SK-N-SH (cell line): ENCODE measurements around the gene EFCAB8. TPM values are rescaled to one million over a fixed set of nuclear protein-coding genes. Genes with fewer than 3 reads are reported as not detected.
"Not testable (repeated sequence)": the region's sequence is repeated elsewhere in the genome, so short reads cannot be mapped to it uniquely, and the experiment has no call there.

ENCODE experiments used
- CTCF ChIA-PET: fragments of 300-600, 350-600 bp; formaldehyde crosslinking; extraction: SDS; loops from one replicate; lab custom pipeline; 2021; lab: Yijun Ruan, JAX
- POLR2A ChIA-PET: fragments of 350-600 bp; sonication (Branson Sonifier 250); formaldehyde crosslinking; extraction: SDS; loops from one replicate; lab custom pipeline; 2020; ENCODE audit warnings: antibody characterized with exemption, inconsistent platforms; lab: Yijun Ruan, JAX
- DNase-seq: peaks from one replicate; pipeline ENCODE4 v3.0.0; 2012
- H2AFZ ChIP-seq: fragments of 200-600 bp; sonication (generic); 2 replicates; pipeline ENCODE4 v1.8.1; 2016; ENCODE audit warnings: antibody characterized with exemption, mild to moderate bottlenecking, low read depth
- H3F3A ChIP-seq: fragments of 200-600 bp; sonication (generic); replicated peaks from 2 replicates; pipeline ENCODE3; 2016; ENCODE audit warnings: antibody characterized with exemption, mild to moderate bottlenecking; ENCODE audit not compliant: insufficient read depth
- H3K27ac ChIP-seq, 2 experiments: fragments of 200-500 bp in 1 of 2; fragments of 200-600 bp in 1 of 2; sonication (Bioruptor generic) in 1 of 2; sonication (generic), shearing (Covaris generic) in 1 of 2; 2 replicates each; pipeline versions ENCODE4 v1.5.1 to v1.6.1; 2014 to 2016; ENCODE audit warnings: low read depth in 2 of 2, inconsistent platforms in 1 of 2, low read length in 1 of 2, mild to moderate bottlenecking in 1 of 2, mixed read lengths in 1 of 2
- H3K27me3 ChIP-seq: fragments of 200-600 bp; sonication (generic), shearing (Covaris generic); 2 replicates; pipeline ENCODE4 v1.6.1; 2016; ENCODE audit warnings: mixed run types; ENCODE audit not compliant: insufficient read depth
- H3K36me3 ChIP-seq, 2 experiments: fragments of 200-500 bp in 1 of 2; fragments of 200-600 bp in 1 of 2; sonication (Bioruptor generic) in 1 of 2; sonication (generic) in 1 of 2; replicated peaks in 1 of 2; 2 replicates each; pipeline versions ENCODE3 to v1.5.1; 2014 to 2016; ENCODE audit warnings: low read length in 1 of 2, mild to moderate bottlenecking in 1 of 2; ENCODE audit not compliant: insufficient read depth in 2 of 2, control insufficient read depth in 1 of 2
- H3K4me1 ChIP-seq, 2 experiments: fragments of 200-500 bp in 1 of 2; fragments of 200-600 bp in 1 of 2; sonication (Bioruptor generic) in 1 of 2; sonication (generic), shearing (Covaris generic) in 1 of 2; 2 replicates each; pipeline versions ENCODE4 v1.5.1 to v1.6.1; 2014 to 2016; ENCODE audit warnings: low read depth in 1 of 2, low read length in 1 of 2, mixed run types in 1 of 2; ENCODE audit not compliant: insufficient read depth in 2 of 2, control insufficient read depth in 1 of 2
- H3K4me2 ChIP-seq: fragments of 200-600 bp; sonication (generic), shearing (Covaris generic); 2 replicates; pipeline ENCODE4 v1.6.1; 2017; ENCODE audit warnings: mixed run types
- H3K4me3 ChIP-seq, 2 experiments: fragments of 200-500 bp in 1 of 2; fragments of 200-600 bp in 1 of 2; sonication (Bioruptor generic) in 1 of 2; sonication (generic), shearing (Covaris generic) in 1 of 2; 2 replicates each; pipeline versions ENCODE4 v1.5.1 to v1.8.1; 2014 to 2016; ENCODE audit warnings: low read depth in 2 of 2, inconsistent platforms in 1 of 2, low read length in 1 of 2, mild to moderate bottlenecking in 1 of 2, mixed read lengths in 1 of 2, moderate library complexity in 1 of 2
- H3K79me2 ChIP-seq: fragments of 200-600 bp; sonication (generic); 2 replicates; pipeline ENCODE4 v1.8.1; 2017; ENCODE audit warnings: mild to moderate bottlenecking; ENCODE audit not compliant: insufficient read depth
- H3K9ac ChIP-seq: fragments of 200-600 bp; sonication (generic); 2 replicates; pipeline ENCODE4 v1.6.1; 2017; ENCODE audit warnings: mixed run types
- H3K9me2 ChIP-seq: fragments of 200-600 bp; sonication (generic); 2 replicates; pipeline ENCODE4 v1.6.1; 2017; ENCODE audit warnings: mixed run types
- H3K9me3 ChIP-seq: fragments of 200-600 bp; sonication (generic); 2 replicates; pipeline ENCODE4 v1.6.1; 2017; ENCODE audit warnings: mixed run types, mild to moderate bottlenecking, moderate library complexity
- H4K20me1 ChIP-seq: fragments of 200-600 bp; sonication (generic); 2 replicates; pipeline ENCODE4 v1.6.1; 2017; ENCODE audit warnings: mild to moderate bottlenecking, mixed run types; ENCODE audit not compliant: insufficient read depth
- FOSL2 ChIP-seq: IDR thresholded peaks from 2 replicates; pipeline ENCODE4 v1.4.0; 2012; ENCODE audit warnings: low read depth, mild to moderate bottlenecking, moderate library complexity, borderline replicate concordance
- MAX ChIP-seq: IDR thresholded peaks from 2 replicates; pipeline ENCODE4 v1.4.0; 2012; ENCODE audit warnings: low read depth
- MXI1 ChIP-seq: IDR thresholded peaks from 2 replicates; pipeline ENCODE4 v1.6.1; 2012; ENCODE audit warnings: mild to moderate bottlenecking, low read depth, low read length, improper control_type of control experiment
- RAD21 ChIP-seq: IDR thresholded peaks from 2 replicates; pipeline ENCODE4 v1.6.1; 2012; ENCODE audit warnings: mild to moderate bottlenecking, low read length
- RCOR1 ChIP-seq: fragments of 150-350 bp; IDR thresholded peaks from 2 replicates; pipeline ENCODE4 v1.6.1; 2017; ENCODE audit warnings: antibody characterized with exemption, low read length
- SIN3A ChIP-seq: IDR thresholded peaks from 2 replicates; pipeline ENCODE4 v1.6.1; 2012; ENCODE audit warnings: low read depth, mild to moderate bottlenecking, low read length, moderate library complexity, borderline replicate concordance
- SMC3 ChIP-seq: IDR thresholded peaks from 2 replicates; pipeline ENCODE4 v1.6.1; 2012; ENCODE audit warnings: low read depth, low read length, improper control_type of control experiment
- TAF1 ChIP-seq: IDR thresholded peaks from 2 replicates; pipeline ENCODE4 v1.6.1; 2012; ENCODE audit warnings: low read depth, mild to moderate bottlenecking, low read length, moderate library complexity, borderline replicate concordance
- USF2 ChIP-seq: fragments of 150-350 bp; IDR thresholded peaks from 2 replicates; pipeline ENCODE4 v1.6.1; 2017; ENCODE audit warnings: antibody characterized with exemption, low read length, low read depth, borderline replicate concordance
- YY1 ChIP-seq: IDR thresholded peaks from 2 replicates; pipeline ENCODE4 v1.4.0; 2012; ENCODE audit warnings: low read depth, mild to moderate bottlenecking
- WGBS: methylation state at CpG from one replicate; pipeline ENCODE4 v1.1.6; 2017; ENCODE audit warnings: low lambda C conversion rate; 5-methylcytosine and 5-hydroxymethylcytosine counted together
- polyA plus RNA-seq, 3 experiments: library from polyadenylated mRNA; depleted of rRNA; stranded (reverse); fragments of >200 nt; gene quantifications; 2 replicates each; pipeline ENCODE4 v1.2.3, GENCODE V29; 2012

EFCAB8 gene
- polyA plus RNA-seq, 1 of the 3 experiments (the other 2 are of a cell fraction) = not detected

GRCh38 chr20:32903666-32904175 is 45.0 kb downstream of the EFCAB8 start (continued):
- no peak for TF ChIP-seq USF2
- no peak for TF ChIP-seq SIN3A

- DNase-seq, H3K9me3 ChIP-seq, H3K36me3 ChIP-seq, H3K9me2 ChIP-seq, H4K20me1 ChIP-seq, H2AFZ ChIP-seq, H3K27me3 ChIP-seq, H3K4me2 ChIP-seq, H3K9ac ChIP-seq, H3F3A ChIP-seq, H3K4me1 ChIP-seq, H3K27ac ChIP-seq, H3K4me3 ChIP-seq, H3K79me2 ChIP-seq: not testable (repeated sequence)
- ChIA-PET POLR2A (interaction anchor here (0.7 kb wide), 1 partner anchor 401 kb away, joined by 3 read pairs; no protein-coding TSS in a partner anchor), CTCF (interaction anchor here (0.6 to 1.9 kb wide), 4 partner anchors 8 to 395 kb away, joined by 3 to 4 read pairs (median 3); no protein-coding TSS in a partner anchor)
- WGBS = 76% methylated on average over 7 of the region's 7 CpGs
These were observed 46.0 kb downstream of the EFCAB8 start for GRCh38 chr20:32904678-32905077.

- 14% methylated on average over 4 of the region's 4 CpGs for WGBS
- POLR2A ChIA-PET = no interaction called here
- TF ChIP-seq FOSL2 (no peak), RAD21 (no peak), MAX (no peak), RCOR1 (no peak)
- no peak overlapping the region for H3K9ac ChIP-seq
- H3K9me3 ChIP-seq = no peaks in the 10 kb centered on the region
- no peaks in the 10 kb centered on the region for H4K20me1 ChIP-seq
- H3K27ac ChIP-seq = no peak overlapping the region
- peaks cover 0 to 3% of the 10 kb centered on the region in 2 experiments; a peak in 1 of 4 replicates for H3K4me1 ChIP-seq
- H3K27me3 ChIP-seq = peaks cover 6% of the 10 kb centered on the region; the same call in 1 of the 2 replicates
- no peak overlapping the region for H2AFZ ChIP-seq
- no peaks in the 10 kb centered on the region for H3K9me2 ChIP-seq
- no peaks in the 10 kb centered on the region for H3F3A ChIP-seq
- DNase-seq = no peak
- CTCF ChIA-PET = interaction anchor here (1.0 to 1.2 kb wide), 2 partner anchors 38 to 40 kb away, joined by 3 read pairs; no protein-coding TSS in a partner anchor
- no peaks in the 10 kb centered on the region for H3K36me3 ChIP-seq
- H3K4me2 ChIP-seq = no peak overlapping the region
- no peaks in the 10 kb centered on the region for H3K79me2 ChIP-seq
- no peak overlapping the region for H3K4me3 ChIP-seq
These were observed 47.5 kb downstream of the EFCAB8 start for GRCh38 chr20:32906200-32906599.

GRCh38 chr20:32906871-32907495 is 48.3 kb downstream of the EFCAB8 start:
- POLR2A ChIA-PET = no interaction called here

More at GRCh38 chr20:32906871-32907495, 48.3 kb downstream of the EFCAB8 start:
- Histone ChIP-seq H3K27me3 (peaks cover 6% of the 10 kb centered on the region; the same call in 1 of the 2 replicates), H3K27ac (no peak overlapping the region), H3K4me2 (no peak overlapping the region), H3K4me3 (no peak overlapping the region), H3K4me1 (peaks cover 0 to 3% of the 10 kb centered on the region in 2 experiments; a peak in 1 of 4 replicates), H3F3A (no peaks in the 10 kb centered on the region), H4K20me1 (no peaks in the 10 kb centered on the region), H3K36me3 (no peaks in the 10 kb centered on the region), H3K9ac (no peak overlapping the region), H3K9me3 (no peaks in the 10 kb centered on the region), H3K9me2 (no peaks in the 10 kb centered on the region), H2AFZ (no peak overlapping the region), H3K79me2 (no peaks in the 10 kb centered on the region)
- TF ChIP-seq MXI1 = no peak
- TF ChIP-seq YY1 = no peak
- no peak for TF ChIP-seq MAX
- no peak for TF ChIP-seq TAF1
- no peak for TF ChIP-seq SMC3
- CTCF ChIA-PET = interaction anchor here (1.2 kb wide), 1 partner anchor 39 kb away, joined by 3 read pairs; no protein-coding TSS in a partner anchor
- DNase-seq = no peak
- 67% methylated on average over 4 of the region's 13 CpGs for WGBS
